Measurements from ENCODE around the gene CCL24.
"Not testable (repeated sequence)": the region's sequence is repeated elsewhere in the genome, so short reads cannot be mapped to it uniquely, and the experiment has no call there.

CCL24 gene

GRCh38 chr7:75840029-75840428 is 26.4 kb upstream of the CCL24 start:
- DNase-seq (ENCODE audit: insufficient read length) (no peak), FAIRE-seq (no peak)
- TF ChIP-seq TAF1 (IDR thresholded peaks at IDR 0.05; ENCODE audit: borderline replicate concordance, low read depth, low read length) (no peak), POLR2A (IDR thresholded peaks at IDR 0.05; ENCODE audit: low read depth, low read length) (no peak), POLR2AphosphoS5 (IDR thresholded peaks at IDR 0.05; ENCODE audit: low read depth, low read length) (no peak)

GRCh38 chr7:75838281-75838930 is 24.8 kb upstream of the CCL24 start:
- not testable (repeated sequence) for FAIRE-seq; DNase-seq (ENCODE audit: insufficient read length)

- no peak for TF ChIP-seq POLR2A (IDR thresholded peaks at IDR 0.05; ENCODE audit: low read depth, low read length)
- TF ChIP-seq POLR2AphosphoS5 (IDR thresholded peaks at IDR 0.05; ENCODE audit: low read depth, low read length) = no peak
- no peak for TF ChIP-seq TAF1 (IDR thresholded peaks at IDR 0.05; ENCODE audit: borderline replicate concordance, low read depth, low read length)
- FAIRE-seq (no peak), DNase-seq (ENCODE audit: insufficient read length) (no peak)
These were observed 23.2 kb upstream of the CCL24 start for GRCh38 chr7:75836798-75837197.

- no peak for TF ChIP-seq TAF1 (IDR thresholded peaks at IDR 0.05; ENCODE audit: borderline replicate concordance, low read depth, low read length)
- TF ChIP-seq POLR2AphosphoS5 (IDR thresholded peaks at IDR 0.05; ENCODE audit: low read depth, low read length) = no peak
- TF ChIP-seq POLR2A (IDR thresholded peaks at IDR 0.05; ENCODE audit: low read depth, low read length) = no peak
- no peak for FAIRE-seq
- DNase-seq (ENCODE audit: insufficient read length) = no peak
These were observed 22.2 kb upstream of the CCL24 start for GRCh38 chr7:75835688-75836285.

GRCh38 chr7:75833662-75834061 is 20.1 kb upstream of the CCL24 start:
- FAIRE-seq; DNase-seq (ENCODE audit: insufficient read length): not testable (repeated sequence)

- DNase-seq (ENCODE audit: insufficient read length) (no peak), FAIRE-seq (no peak)
These were observed 17.4 kb upstream of the CCL24 start for GRCh38 chr7:75830978-75831377.

GRCh38 chr7:75829656-75830055 is 16.1 kb upstream of the CCL24 start:
- DNase-seq (ENCODE audit: insufficient read length); FAIRE-seq: not testable (repeated sequence)

More at GRCh38 chr7:75830978-75831377, 17.4 kb upstream of the CCL24 start:
- no peak for TF ChIP-seq TAF1 (IDR thresholded peaks at IDR 0.05; ENCODE audit: borderline replicate concordance, low read depth, low read length)
- TF ChIP-seq POLR2A (IDR thresholded peaks at IDR 0.05; ENCODE audit: low read depth, low read length) = no peak
- TF ChIP-seq POLR2AphosphoS5 (IDR thresholded peaks at IDR 0.05; ENCODE audit: low read depth, low read length) = no peak

- FAIRE-seq = no peak
These were observed 9.7 kb upstream of the CCL24 start for GRCh38 chr7:75823198-75823910.

GRCh38 chr7:75820688-75821087 is 7.1 kb upstream of the CCL24 start:
- TF ChIP-seq TAF1 (IDR thresholded peaks at IDR 0.05; ENCODE audit: borderline replicate concordance, low read depth, low read length) (no peak), POLR2A (IDR thresholded peaks at IDR 0.05; ENCODE audit: low read depth, low read length) (no peak), POLR2AphosphoS5 (IDR thresholded peaks at IDR 0.05; ENCODE audit: low read depth, low read length) (no peak)
- FAIRE-seq (no peak), DNase-seq (ENCODE audit: insufficient read length) (no peak)

More at GRCh38 chr7:75823198-75823910, 9.7 kb upstream of the CCL24 start:
- TF ChIP-seq POLR2AphosphoS5 (IDR thresholded peaks at IDR 0.05; ENCODE audit: low read depth, low read length) (no peak), POLR2A (IDR thresholded peaks at IDR 0.05; ENCODE audit: low read depth, low read length) (no peak), TAF1 (IDR thresholded peaks at IDR 0.05; ENCODE audit: borderline replicate concordance, low read depth, low read length) (no peak)
- no peak for DNase-seq (ENCODE audit: insufficient read length)

- FAIRE-seq (no peak), DNase-seq (ENCODE audit: insufficient read length) (no peak)
- TF ChIP-seq POLR2AphosphoS5 (IDR thresholded peaks at IDR 0.05; ENCODE audit: low read depth, low read length) = no peak
- TF ChIP-seq TAF1 (IDR thresholded peaks at IDR 0.05; ENCODE audit: borderline replicate concordance, low read depth, low read length) = no peak
- TF ChIP-seq POLR2A (IDR thresholded peaks at IDR 0.05; ENCODE audit: low read depth, low read length) = no peak
These were observed 6.1 kb upstream of the CCL24 start for GRCh38 chr7:75819711-75820110.

GRCh38 chr7:75818472-75818871 is 4.9 kb upstream of the CCL24 start:
- FAIRE-seq (no peak), DNase-seq (ENCODE audit: insufficient read length) (no peak)
- no peak for TF ChIP-seq POLR2A (IDR thresholded peaks at IDR 0.05; ENCODE audit: low read depth, low read length)
- no peak for TF ChIP-seq TAF1 (IDR thresholded peaks at IDR 0.05; ENCODE audit: borderline replicate concordance, low read depth, low read length)
- no peak for TF ChIP-seq POLR2AphosphoS5 (IDR thresholded peaks at IDR 0.05; ENCODE audit: low read depth, low read length)

- TF ChIP-seq POLR2AphosphoS5 (IDR thresholded peaks at IDR 0.05; ENCODE audit: low read depth, low read length) (no peak), TAF1 (IDR thresholded peaks at IDR 0.05; ENCODE audit: borderline replicate concordance, low read depth, low read length) (no peak), POLR2A (IDR thresholded peaks at IDR 0.05; ENCODE audit: low read depth, low read length) (no peak)
- no peak for DNase-seq (ENCODE audit: insufficient read length)
- no peak for FAIRE-seq
These were observed 3.5 kb upstream of the CCL24 start for GRCh38 chr7:75817116-75817515.
